Measurements from ENCODE around the gene CIDEB. TPM values are rescaled to one million over a fixed set of nuclear protein-coding genes. Genes with fewer than 3 reads are reported as not detected.

The CIDEB gene
- total and polyA plus RNA-seq, 10 of the 15 experiments (the other 5 are each of a cell fraction or from before 2014, with no cell fraction given): 0.34 to 6.3 (median 3.2) TPM

DNA sequence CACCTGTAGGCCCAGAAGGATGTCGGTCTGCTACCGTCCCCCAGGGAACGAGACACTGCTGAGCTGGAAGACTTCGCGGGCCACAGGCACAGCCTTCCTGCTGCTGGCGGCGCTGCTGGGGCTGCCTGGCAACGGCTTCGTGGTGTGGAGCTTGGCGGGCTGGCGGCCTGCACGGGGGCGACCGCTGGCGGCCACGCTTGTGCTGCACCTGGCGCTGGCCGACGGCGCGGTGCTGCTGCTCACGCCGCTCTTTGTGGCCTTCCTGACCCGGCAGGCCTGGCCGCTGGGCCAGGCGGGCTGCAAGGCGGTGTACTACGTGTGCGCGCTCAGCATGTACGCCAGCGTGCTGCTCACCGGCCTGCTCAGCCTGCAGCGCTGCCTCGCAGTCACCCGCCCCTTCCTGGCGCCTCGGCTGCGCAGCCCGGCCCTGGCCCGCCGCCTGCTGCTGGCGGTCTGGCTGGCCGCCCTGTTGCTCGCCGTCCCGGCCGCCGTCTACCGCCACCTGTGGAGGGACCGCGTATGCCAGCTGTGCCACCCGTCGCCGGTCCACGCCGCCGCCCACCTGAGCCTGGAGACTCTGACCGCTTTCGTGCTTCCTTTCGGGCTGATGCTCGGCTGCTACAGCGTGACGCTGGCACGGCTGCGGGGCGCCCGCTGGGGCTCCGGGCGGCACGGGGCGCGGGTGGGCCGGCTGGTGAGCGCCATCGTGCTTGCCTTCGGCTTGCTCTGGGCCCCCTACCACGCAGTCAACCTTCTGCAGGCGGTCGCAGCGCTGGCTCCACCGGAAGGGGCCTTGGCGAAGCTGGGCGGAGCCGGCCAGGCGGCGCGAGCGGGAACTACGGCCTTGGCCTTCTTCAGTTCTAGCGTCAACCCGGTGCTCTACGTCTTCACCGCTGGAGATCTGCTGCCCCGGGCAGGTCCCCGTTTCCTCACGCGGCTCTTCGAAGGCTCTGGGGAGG lies 3.1 kb upstream of the CIDEB start, which contains the start of gene LTB4R (continued):
- TF ChIP-seq, protein P1, sequence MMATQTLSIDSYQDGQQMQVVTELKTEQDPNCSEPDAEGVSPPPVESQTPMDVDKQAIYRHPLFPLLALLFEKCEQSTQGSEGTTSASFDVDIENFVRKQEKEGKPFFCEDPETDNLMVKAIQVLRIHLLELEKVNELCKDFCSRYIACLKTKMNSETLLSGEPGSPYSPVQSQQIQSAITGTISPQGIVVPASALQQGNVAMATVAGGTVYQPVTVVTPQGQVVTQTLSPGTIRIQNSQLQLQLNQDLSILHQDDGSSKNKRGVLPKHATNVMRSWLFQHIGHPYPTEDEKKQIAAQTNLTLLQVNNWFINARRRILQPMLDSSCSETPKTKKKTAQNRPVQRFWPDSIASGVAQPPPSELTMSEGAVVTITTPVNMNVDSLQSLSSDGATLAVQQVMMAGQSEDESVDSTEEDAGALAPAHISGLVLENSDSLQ (IDR thresholded peaks at IDR 0.05): peak; percentile 47; the same call in 1 of the 2 replicates
- TF ChIP-seq SIN3A (IDR thresholded peaks at IDR 0.05; ENCODE audit: low read depth, low read length) (peak; percentile 52; the same call in 1 of the 2 replicates), EED (IDR thresholded peaks at IDR 0.05; ENCODE audit: low read depth) (no peak), EGR1 (IDR thresholded peaks at IDR 0.05; ENCODE audit: borderline replicate concordance in 1 of 2, low read depth in 2 of 2, low read length in 2 of 2) (0 out of 3 replicates have a peak, but pooled peaks of 1 of the 2 experiments have one; percentile 25), MTA3 (IDR thresholded peaks at IDR 0.05; ENCODE audit: borderline replicate concordance, low read length) (no peak), HCFC1 (IDR thresholded peaks at IDR 0.05; ENCODE audit: low read length) (no peak), YBX1 (IDR thresholded peaks at IDR 0.05) (no peak), BRCA1 (IDR thresholded peaks at IDR 0.05; ENCODE audit: low read depth, low read length) (no peak), MEF2B (IDR thresholded peaks at IDR 0.05; ENCODE audit: partially characterized antibody, poor library complexity, severe bottlenecking) (peak; percentile 54), SMAD1 (IDR thresholded peaks at IDR 0.05; ENCODE audit: low read depth, partially characterized antibody) (no peak), POLR2A (IDR thresholded peaks at IDR 0.05; ENCODE audit: low read depth, low read length) (peak; percentile 54; the same call in 1 of the 2 replicates), ASH2L (IDR thresholded peaks at IDR 0.05; ENCODE audit: borderline replicate concordance, low read depth) (no peak), SRF (IDR thresholded peaks at IDR 0.05; ENCODE audit: low read depth in 2 of 2, low read length in 2 of 2) (no peak), RFX5 (IDR thresholded peaks at IDR 0.05; ENCODE audit: low read depth, low read length) (no peak), SMARCA5 (IDR thresholded peaks at IDR 0.05) (no peak), RUNX3 (IDR thresholded peaks at IDR 0.05; ENCODE audit: low read length) (no peak; the same call in 1 of the 2 replicates), SREBF1 (IDR thresholded peaks at IDR 0.05; ENCODE audit: low read length) (no peak), ZNF384 (IDR thresholded peaks at IDR 0.05; ENCODE audit: borderline replicate concordance, low read depth, low read length) (no peak), CREB1 (IDR thresholded peaks at IDR 0.05; ENCODE audit: low read depth) (no peak)
- TF ChIP-seq, protein P2, sequence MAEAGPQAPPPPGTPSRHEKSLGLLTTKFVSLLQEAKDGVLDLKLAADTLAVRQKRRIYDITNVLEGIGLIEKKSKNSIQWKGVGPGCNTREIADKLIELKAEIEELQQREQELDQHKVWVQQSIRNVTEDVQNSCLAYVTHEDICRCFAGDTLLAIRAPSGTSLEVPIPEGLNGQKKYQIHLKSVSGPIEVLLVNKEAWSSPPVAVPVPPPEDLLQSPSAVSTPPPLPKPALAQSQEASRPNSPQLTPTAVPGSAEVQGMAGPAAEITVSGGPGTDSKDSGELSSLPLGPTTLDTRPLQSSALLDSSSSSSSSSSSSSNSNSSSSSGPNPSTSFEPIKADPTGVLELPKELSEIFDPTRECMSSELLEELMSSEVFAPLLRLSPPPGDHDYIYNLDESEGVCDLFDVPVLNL (IDR thresholded peaks at IDR 0.05; ENCODE audit: low read depth, low read length): no peak
- TF ChIP-seq, protein P3, sequence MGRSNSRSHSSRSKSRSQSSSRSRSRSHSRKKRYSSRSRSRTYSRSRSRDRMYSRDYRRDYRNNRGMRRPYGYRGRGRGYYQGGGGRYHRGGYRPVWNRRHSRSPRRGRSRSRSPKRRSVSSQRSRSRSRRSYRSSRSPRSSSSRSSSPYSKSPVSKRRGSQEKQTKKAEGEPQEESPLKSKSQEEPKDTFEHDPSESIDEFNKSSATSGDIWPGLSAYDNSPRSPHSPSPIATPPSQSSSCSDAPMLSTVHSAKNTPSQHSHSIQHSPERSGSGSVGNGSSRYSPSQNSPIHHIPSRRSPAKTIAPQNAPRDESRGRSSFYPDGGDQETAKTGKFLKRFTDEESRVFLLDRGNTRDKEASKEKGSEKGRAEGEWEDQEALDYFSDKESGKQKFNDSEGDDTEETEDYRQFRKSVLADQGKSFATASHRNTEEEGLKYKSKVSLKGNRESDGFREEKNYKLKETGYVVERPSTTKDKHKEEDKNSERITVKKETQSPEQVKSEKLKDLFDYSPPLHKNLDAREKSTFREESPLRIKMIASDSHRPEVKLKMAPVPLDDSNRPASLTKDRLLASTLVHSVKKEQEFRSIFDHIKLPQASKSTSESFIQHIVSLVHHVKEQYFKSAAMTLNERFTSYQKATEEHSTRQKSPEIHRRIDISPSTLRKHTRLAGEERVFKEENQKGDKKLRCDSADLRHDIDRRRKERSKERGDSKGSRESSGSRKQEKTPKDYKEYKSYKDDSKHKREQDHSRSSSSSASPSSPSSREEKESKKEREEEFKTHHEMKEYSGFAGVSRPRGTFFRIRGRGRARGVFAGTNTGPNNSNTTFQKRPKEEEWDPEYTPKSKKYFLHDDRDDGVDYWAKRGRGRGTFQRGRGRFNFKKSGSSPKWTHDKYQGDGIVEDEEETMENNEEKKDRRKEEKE (IDR thresholded peaks at IDR 0.05): no peak
- TF ChIP-seq, protein P4, sequence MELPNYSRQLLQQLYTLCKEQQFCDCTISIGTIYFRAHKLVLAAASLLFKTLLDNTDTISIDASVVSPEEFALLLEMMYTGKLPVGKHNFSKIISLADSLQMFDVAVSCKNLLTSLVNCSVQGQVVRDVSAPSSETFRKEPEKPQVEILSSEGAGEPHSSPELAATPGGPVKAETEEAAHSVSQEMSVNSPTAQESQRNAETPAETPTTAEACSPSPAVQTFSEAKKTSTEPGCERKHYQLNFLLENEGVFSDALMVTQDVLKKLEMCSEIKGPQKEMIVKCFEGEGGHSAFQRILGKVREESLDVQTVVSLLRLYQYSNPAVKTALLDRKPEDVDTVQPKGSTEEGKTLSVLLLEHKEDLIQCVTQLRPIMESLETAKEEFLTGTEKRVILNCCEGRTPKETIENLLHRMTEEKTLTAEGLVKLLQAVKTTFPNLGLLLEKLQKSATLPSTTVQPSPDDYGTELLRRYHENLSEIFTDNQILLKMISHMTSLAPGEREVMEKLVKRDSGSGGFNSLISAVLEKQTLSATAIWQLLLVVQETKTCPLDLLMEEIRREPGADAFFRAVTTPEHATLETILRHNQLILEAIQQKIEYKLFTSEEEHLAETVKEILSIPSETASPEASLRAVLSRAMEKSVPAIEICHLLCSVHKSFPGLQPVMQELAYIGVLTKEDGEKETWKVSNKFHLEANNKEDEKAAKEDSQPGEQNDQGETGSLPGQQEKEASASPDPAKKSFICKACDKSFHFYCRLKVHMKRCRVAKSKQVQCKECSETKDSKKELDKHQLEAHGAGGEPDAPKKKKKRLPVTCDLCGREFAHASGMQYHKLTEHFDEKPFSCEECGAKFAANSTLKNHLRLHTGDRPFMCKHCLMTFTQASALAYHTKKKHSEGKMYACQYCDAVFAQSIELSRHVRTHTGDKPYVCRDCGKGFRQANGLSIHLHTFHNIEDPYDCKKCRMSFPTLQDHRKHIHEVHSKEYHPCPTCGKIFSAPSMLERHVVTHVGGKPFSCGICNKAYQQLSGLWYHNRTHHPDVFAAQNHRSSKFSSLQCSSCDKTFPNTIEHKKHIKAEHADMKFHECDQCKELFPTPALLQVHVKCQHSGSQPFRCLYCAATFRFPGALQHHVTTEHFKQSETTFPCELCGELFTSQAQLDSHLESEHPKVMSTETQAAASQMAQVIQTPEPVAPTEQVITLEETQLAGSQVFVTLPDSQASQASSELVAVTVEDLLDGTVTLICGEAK (IDR thresholded peaks at IDR 0.05; ENCODE audit: borderline replicate concordance): no peak
